ENCODE measurements around the gene ADAMTS13. TPM values are rescaled to one million over a fixed set of nuclear protein-coding genes. Genes with fewer than 3 reads are reported as not detected.

ADAMTS13 gene
- total and polyA plus RNA-seq, 9 of the 15 experiments (the other 6 are each of a cell fraction or from before 2014, with no cell fraction given): 0.03 to 0.20 (median 0.04) TPM; not detected in 4

DNA sequence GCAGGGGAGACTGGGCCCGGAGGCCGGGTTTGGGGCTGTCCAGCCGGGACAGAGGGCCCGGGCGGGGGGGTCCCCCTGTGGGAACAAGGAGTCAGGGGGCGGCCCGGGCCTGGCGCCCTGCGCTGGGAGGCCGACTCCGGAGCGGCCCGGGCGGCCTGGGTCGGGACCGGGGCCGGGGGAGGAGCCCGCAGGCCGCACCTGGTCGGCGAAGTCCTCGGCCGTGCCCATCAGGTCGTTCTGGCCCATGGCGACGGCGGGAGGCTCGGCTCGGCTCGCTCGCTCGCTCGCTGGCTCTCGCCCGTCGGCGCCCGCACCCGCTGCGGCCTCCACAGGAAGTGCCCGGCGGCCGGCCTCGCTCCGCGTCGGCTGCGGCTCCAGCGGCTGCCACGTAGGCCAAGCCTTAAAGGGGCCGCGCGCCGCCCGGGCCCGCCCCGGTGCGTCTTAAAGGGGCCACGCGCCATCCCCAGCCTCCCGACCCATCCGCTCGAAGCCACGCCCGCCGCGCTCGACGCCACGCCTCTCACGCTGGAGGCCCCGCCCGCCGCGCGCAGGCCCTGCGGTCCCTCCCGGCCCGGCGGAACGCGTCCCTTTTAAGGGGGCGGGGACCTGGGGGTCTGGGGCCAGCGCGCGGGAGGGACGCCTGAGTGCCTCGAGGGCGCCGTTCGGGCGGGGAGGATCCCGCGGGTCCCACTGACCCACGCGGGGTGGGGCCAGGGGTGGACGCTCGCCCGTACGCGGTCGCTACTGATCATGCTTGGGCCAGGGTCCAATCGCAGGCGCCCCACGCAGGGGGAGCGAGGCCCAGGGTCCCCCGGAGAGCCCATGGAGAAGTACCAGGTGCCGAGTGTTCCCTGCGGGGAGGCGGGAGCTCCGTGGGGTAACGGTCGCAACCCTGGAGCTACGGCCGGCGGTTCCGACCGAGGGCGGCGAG, 46.2 kb upstream of the ADAMTS13 start, which contains the start of the genes STKLD1 and SURF4 (continued):
- TF ChIP-seq, protein P1, sequence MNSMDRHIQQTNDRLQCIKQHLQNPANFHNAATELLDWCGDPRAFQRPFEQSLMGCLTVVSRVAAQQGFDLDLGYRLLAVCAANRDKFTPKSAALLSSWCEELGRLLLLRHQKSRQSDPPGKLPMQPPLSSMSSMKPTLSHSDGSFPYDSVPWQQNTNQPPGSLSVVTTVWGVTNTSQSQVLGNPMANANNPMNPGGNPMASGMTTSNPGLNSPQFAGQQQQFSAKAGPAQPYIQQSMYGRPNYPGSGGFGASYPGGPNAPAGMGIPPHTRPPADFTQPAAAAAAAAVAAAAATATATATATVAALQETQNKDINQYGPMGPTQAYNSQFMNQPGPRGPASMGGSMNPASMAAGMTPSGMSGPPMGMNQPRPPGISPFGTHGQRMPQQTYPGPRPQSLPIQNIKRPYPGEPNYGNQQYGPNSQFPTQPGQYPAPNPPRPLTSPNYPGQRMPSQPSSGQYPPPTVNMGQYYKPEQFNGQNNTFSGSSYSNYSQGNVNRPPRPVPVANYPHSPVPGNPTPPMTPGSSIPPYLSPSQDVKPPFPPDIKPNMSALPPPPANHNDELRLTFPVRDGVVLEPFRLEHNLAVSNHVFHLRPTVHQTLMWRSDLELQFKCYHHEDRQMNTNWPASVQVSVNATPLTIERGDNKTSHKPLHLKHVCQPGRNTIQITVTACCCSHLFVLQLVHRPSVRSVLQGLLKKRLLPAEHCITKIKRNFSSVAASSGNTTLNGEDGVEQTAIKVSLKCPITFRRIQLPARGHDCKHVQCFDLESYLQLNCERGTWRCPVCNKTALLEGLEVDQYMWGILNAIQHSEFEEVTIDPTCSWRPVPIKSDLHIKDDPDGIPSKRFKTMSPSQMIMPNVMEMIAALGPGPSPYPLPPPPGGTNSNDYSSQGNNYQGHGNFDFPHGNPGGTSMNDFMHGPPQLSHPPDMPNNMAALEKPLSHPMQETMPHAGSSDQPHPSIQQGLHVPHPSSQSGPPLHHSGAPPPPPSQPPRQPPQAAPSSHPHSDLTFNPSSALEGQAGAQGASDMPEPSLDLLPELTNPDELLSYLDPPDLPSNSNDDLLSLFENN (IDR thresholded peaks at IDR 0.05; ENCODE audit: low read depth in 2 of 2, low read length in 2 of 2): no peak
- TF ChIP-seq ARID2 (IDR thresholded peaks at IDR 0.05) (no peak), ZFX (CRISPR knock-in tag; IDR thresholded peaks at IDR 0.05) (peak; percentile 98), NFIC (IDR thresholded peaks at IDR 0.05) (peak; percentile 6; the same call in 1 of the 2 replicates), SMAD3 (CRISPR knock-in tag; conservative IDR thresholded peaks at IDR 0.05) (no peak), ZBTB1 (CRISPR knock-in tag; IDR thresholded peaks at IDR 0.05; ENCODE audit: borderline replicate concordance, low read depth) (peak; percentile 96), NR2C2 (CRISPR knock-in tag; IDR thresholded peaks at IDR 0.05) (0 out of 2 replicates have a peak, but pooled peaks have one; percentile 50), NR2C2 (tag; IDR thresholded peaks at IDR 0.05) (peak; percentile 55)
- TF ChIP-seq, protein P2, sequence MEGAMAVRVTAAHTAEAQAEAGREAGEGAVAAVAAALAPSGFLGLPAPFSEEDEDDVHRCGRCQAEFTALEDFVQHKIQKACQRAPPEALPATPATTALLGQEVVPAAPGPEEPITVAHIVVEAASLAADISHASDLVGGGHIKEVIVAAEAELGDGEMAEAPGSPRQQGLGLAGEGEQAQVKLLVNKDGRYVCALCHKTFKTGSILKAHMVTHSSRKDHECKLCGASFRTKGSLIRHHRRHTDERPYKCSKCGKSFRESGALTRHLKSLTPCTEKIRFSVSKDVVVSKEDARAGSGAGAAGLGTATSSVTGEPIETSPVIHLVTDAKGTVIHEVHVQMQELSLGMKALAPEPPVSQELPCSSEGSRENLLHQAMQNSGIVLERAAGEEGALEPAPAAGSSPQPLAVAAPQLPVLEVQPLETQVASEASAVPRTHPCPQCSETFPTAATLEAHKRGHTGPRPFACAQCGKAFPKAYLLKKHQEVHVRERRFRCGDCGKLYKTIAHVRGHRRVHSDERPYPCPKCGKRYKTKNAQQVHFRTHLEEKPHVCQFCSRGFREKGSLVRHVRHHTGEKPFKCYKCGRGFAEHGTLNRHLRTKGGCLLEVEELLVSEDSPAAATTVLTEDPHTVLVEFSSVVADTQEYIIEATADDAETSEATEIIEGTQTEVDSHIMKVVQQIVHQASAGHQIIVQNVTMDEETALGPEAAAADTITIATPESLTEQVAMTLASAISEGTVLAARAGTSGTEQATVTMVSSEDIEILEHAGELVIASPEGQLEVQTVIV (CRISPR knock-in tag; IDR thresholded peaks at IDR 0.05; ENCODE audit: borderline replicate concordance): no peak
- TF ChIP-seq, protein P3, sequence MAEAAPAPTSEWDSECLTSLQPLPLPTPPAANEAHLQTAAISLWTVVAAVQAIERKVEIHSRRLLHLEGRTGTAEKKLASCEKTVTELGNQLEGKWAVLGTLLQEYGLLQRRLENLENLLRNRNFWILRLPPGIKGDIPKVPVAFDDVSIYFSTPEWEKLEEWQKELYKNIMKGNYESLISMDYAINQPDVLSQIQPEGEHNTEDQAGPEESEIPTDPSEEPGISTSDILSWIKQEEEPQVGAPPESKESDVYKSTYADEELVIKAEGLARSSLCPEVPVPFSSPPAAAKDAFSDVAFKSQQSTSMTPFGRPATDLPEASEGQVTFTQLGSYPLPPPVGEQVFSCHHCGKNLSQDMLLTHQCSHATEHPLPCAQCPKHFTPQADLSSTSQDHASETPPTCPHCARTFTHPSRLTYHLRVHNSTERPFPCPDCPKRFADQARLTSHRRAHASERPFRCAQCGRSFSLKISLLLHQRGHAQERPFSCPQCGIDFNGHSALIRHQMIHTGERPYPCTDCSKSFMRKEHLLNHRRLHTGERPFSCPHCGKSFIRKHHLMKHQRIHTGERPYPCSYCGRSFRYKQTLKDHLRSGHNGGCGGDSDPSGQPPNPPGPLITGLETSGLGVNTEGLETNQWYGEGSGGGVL (CRISPR knock-in tag; IDR thresholded peaks at IDR 0.05): no peak
